HG03045 (cell line): Measurements from ENCODE around the gene SDF2L1.
"Not testable (repeated sequence)": the region's sequence is repeated elsewhere in the genome, so short reads cannot be mapped to it uniquely, and the experiment has no call there.

ENCODE experiments used
- ATAC-seq: cut with Tn5 transposase; IDR thresholded peaks from one replicate; pipeline ENCODE4 v1.9.1; 2021; ENCODE audit warnings: mild to moderate bottlenecking, moderate library complexity; ENCODE audit not compliant: unreplicated experiment

The SDF2L1 gene

GRCh38 chr22:21636629-21637218, 5.4 kb upstream of the SDF2L1 start:
- no peak for ATAC-seq

- ATAC-seq: not testable (repeated sequence)
Measured at GRCh38 chr22:21637450-21637849, 4.7 kb upstream of the SDF2L1 start.

- ATAC-seq: no peak
Measured at GRCh38 chr22:21639359-21639758, 2.7 kb upstream of the SDF2L1 start.

- no peak for ATAC-seq
Measured at GRCh38 chr22:21640810-21641209, 1.3 kb upstream of the SDF2L1 start.

GRCh38 chr22:21641417-21641788, 699 bp upstream of the SDF2L1 start:
- ATAC-seq: peak; percentile 16

- no peak for ATAC-seq
Measured at GRCh38 chr22:21642584-21643448, 714 bp downstream of the SDF2L1 start.

- ATAC-seq: no peak
Measured at GRCh38 chr22:21643533-21644357, 1.6 kb downstream of the SDF2L1 start.

GRCh38 chr22:21645513-21645912, 3.4 kb downstream of the SDF2L1 start:
- ATAC-seq: not testable (repeated sequence)

- ATAC-seq: no peak
Measured at GRCh38 chr22:21646608-21647590, 4.8 kb downstream of the SDF2L1 start.

- no peak for ATAC-seq
Measured at GRCh38 chr22:21650280-21650679, 8.2 kb downstream of the SDF2L1 start.

GRCh38 chr22:21650823-21651520, 8.9 kb downstream of the SDF2L1 start:
- ATAC-seq: no peak

GRCh38 chr22:21651521-21652009, 9.5 kb downstream of the SDF2L1 start:
- peak; percentile 13 for ATAC-seq

- ATAC-seq: peak; percentile 80
Measured at GRCh38 chr22:21652010-21652546, 10.0 kb downstream of the SDF2L1 start.

- no peak for ATAC-seq
Measured at GRCh38 chr22:21652547-21653545, 10.7 kb downstream of the SDF2L1 start.

- no peak for ATAC-seq
Measured at GRCh38 chr22:21657020-21657359, 14.9 kb downstream of the SDF2L1 start.

- peak; percentile 73 for ATAC-seq
Measured at GRCh38 chr22:21657360-21658032, 15.4 kb downstream of the SDF2L1 start.

- no peak for ATAC-seq
Measured at GRCh38 chr22:21659864-21660525, 17.9 kb downstream of the SDF2L1 start.
